Stimulated activated naive CD8-positive, alpha-beta T cell treated with anti-CD3 and anti-CD28 coated beads, Interleukin-15, Interleukin-2, amounts not matched to agents 100 ng/mL and 50 ng/mL, for 24 hours (primary cell): Measurements from ENCODE around the gene SIGLEC8.
"Not testable (repeated sequence)": the region's sequence is repeated elsewhere in the genome, so short reads cannot be mapped to it uniquely, and the experiment has no call there.

Experiments used
- H3K27ac Mint-ChIP-seq: one replicate; pipeline ENCODE4 v1.8.0; 2021; ENCODE audit warnings: mild to moderate bottlenecking, mixed read lengths
- H3K27me3 Mint-ChIP-seq: one replicate; pipeline ENCODE4 v1.8.0; 2021; ENCODE audit warnings: mixed read lengths
- H3K36me3 Mint-ChIP-seq: one replicate; pipeline ENCODE4 v1.8.0; 2021; ENCODE audit warnings: low read depth, mixed read lengths
- H3K4me1 Mint-ChIP-seq: one replicate; pipeline ENCODE4 v1.8.0; 2021; ENCODE audit warnings: low read depth, mixed read lengths
- H3K4me3 Mint-ChIP-seq: one replicate; pipeline ENCODE4 v1.8.0; 2021; ENCODE audit warnings: mild to moderate bottlenecking, mixed read lengths
- H3K9me3 Mint-ChIP-seq: one replicate; pipeline ENCODE4 v1.8.0; 2021; ENCODE audit warnings: mixed read lengths

SIGLEC8 gene

GRCh38 chr19:51458051-51458645 is at the start of gene SIGLEC8:
Gene SIGLEC8 (minus strand): TSS chr19:51458454. CDS start chr19:51458387, 67 bp downstream.
- Mint-ChIP-seq H3K4me3 (no peak within 1 kb of the TSS), H3K4me1 (peaks cover 8% of the 10 kb centered on the region), H3K27ac (no peak within 1 kb of the TSS), H3K36me3 (no peaks in the 10 kb centered on the region), H3K9me3 (no peaks in the 10 kb centered on the region), H3K27me3 (peaks cover 13% of the 10 kb centered on the region)

- peaks cover 31% of the 10 kb centered on the region for H3K4me1 Mint-ChIP-seq
- no peak overlapping the region for H3K4me3 Mint-ChIP-seq
- peaks cover 8% of the 10 kb centered on the region for H3K9me3 Mint-ChIP-seq
- H3K27me3 Mint-ChIP-seq: peaks cover 18% of the 10 kb centered on the region
- no peaks in the 10 kb centered on the region for H3K36me3 Mint-ChIP-seq
- H3K27ac Mint-ChIP-seq: no peak overlapping the region
Observed at GRCh38 chr19:51507640-51508058, 49.4 kb upstream of the SIGLEC8 start.

GRCh38 chr19:51507192-51507591 is 48.9 kb upstream of the SIGLEC8 start:
- Mint-ChIP-seq H3K4me3 (no peak overlapping the region), H3K27me3 (peaks cover 13% of the 10 kb centered on the region), H3K9me3 (peaks cover 8% of the 10 kb centered on the region), H3K27ac (no peak overlapping the region), H3K4me1 (peaks cover 33% of the 10 kb centered on the region), H3K36me3 (no peaks in the 10 kb centered on the region)

- H3K36me3 Mint-ChIP-seq: no peaks in the 10 kb centered on the region
- peaks cover 8% of the 10 kb centered on the region for H3K9me3 Mint-ChIP-seq
- H3K27ac Mint-ChIP-seq: no peak overlapping the region
- H3K4me3 Mint-ChIP-seq: no peak overlapping the region
- peaks cover 3% of the 10 kb centered on the region for H3K27me3 Mint-ChIP-seq
- H3K4me1 Mint-ChIP-seq: peaks cover 37% of the 10 kb centered on the region
Observed at GRCh38 chr19:51505904-51506303, 47.6 kb upstream of the SIGLEC8 start.

- Mint-ChIP-seq H3K4me3 (no peak overlapping the region), H3K27ac (no peak overlapping the region), H3K9me3 (peaks cover 8% of the 10 kb centered on the region), H3K4me1 (peaks cover 34% of the 10 kb centered on the region), H3K36me3 (no peaks in the 10 kb centered on the region), H3K27me3 (no peaks in the 10 kb centered on the region)
Observed at GRCh38 chr19:51503896-51504295, 45.6 kb upstream of the SIGLEC8 start.

- no peak overlapping the region for H3K4me3 Mint-ChIP-seq
- peaks cover 8% of the 10 kb centered on the region for H3K9me3 Mint-ChIP-seq
- H3K27ac Mint-ChIP-seq: no peak overlapping the region
Observed at GRCh38 chr19:51503286-51503817, 45.1 kb upstream of the SIGLEC8 start.

GRCh38 chr19:51501594-51502263 is 43.5 kb upstream of the SIGLEC8 start, which contains the start of gene SIGLEC12:
Gene SIGLEC12 (minus strand): TSS chr19:51501800. CDS start chr19:51501733, 67 bp downstream.
- H3K9me3 Mint-ChIP-seq: peaks cover 8% of the 10 kb centered on the region
- peak within 1 kb of the TSS; percentile 82 for H3K27ac Mint-ChIP-seq
- peak within 1 kb of the TSS; percentile 70 for H3K4me3 Mint-ChIP-seq
- H3K36me3 Mint-ChIP-seq: no peaks in the 10 kb centered on the region
- peaks cover 34% of the 10 kb centered on the region for H3K4me1 Mint-ChIP-seq
- H3K27me3 Mint-ChIP-seq: no peaks in the 10 kb centered on the region

More at GRCh38 chr19:51503286-51503817, 45.1 kb upstream of the SIGLEC8 start:
- Mint-ChIP-seq H3K4me1 (peaks cover 34% of the 10 kb centered on the region), H3K27me3 (no peaks in the 10 kb centered on the region), H3K36me3 (no peaks in the 10 kb centered on the region)

- Mint-ChIP-seq H3K27ac (peak overlapping the region; percentile 82), H3K4me1 (peaks cover 30% of the 10 kb centered on the region), H3K4me3 (peak overlapping the region; percentile 70)
- H3K27me3 Mint-ChIP-seq, H3K9me3 Mint-ChIP-seq, H3K36me3 Mint-ChIP-seq: not testable (repeated sequence)
Observed at GRCh38 chr19:51500931-51501330, 42.7 kb upstream of the SIGLEC8 start.

GRCh38 chr19:51497666-51498065 is 39.4 kb upstream of the SIGLEC8 start:
- Mint-ChIP-seq H3K27me3 (peaks cover 17% of the 10 kb centered on the region), H3K4me3 (no peak overlapping the region), H3K4me1 (peaks cover 31% of the 10 kb centered on the region), H3K36me3 (peaks cover 5% of the 10 kb centered on the region), H3K9me3 (peaks cover 11% of the 10 kb centered on the region), H3K27ac (no peak overlapping the region)

GRCh38 chr19:51493776-51494175 is 35.5 kb upstream of the SIGLEC8 start:
- H3K27me3 Mint-ChIP-seq: peaks cover 20% of the 10 kb centered on the region
- peaks cover 5% of the 10 kb centered on the region for H3K36me3 Mint-ChIP-seq
- peaks cover 11% of the 10 kb centered on the region for H3K9me3 Mint-ChIP-seq
- no peak overlapping the region for H3K27ac Mint-ChIP-seq
- peaks cover 33% of the 10 kb centered on the region for H3K4me1 Mint-ChIP-seq
- no peak overlapping the region for H3K4me3 Mint-ChIP-seq

GRCh38 chr19:51491586-51491985 is 33.3 kb upstream of the SIGLEC8 start:
- no peak overlapping the region for H3K4me3 Mint-ChIP-seq
- H3K36me3 Mint-ChIP-seq: peaks cover 5% of the 10 kb centered on the region
- no peak overlapping the region for H3K27ac Mint-ChIP-seq
- peaks cover 15% of the 10 kb centered on the region for H3K9me3 Mint-ChIP-seq
- H3K27me3 Mint-ChIP-seq: peaks cover 20% of the 10 kb centered on the region
- peaks cover 45% of the 10 kb centered on the region for H3K4me1 Mint-ChIP-seq

- no peak overlapping the region for H3K27ac Mint-ChIP-seq
- no peak overlapping the region for H3K4me3 Mint-ChIP-seq
- peaks cover 25% of the 10 kb centered on the region for H3K27me3 Mint-ChIP-seq
- H3K36me3 Mint-ChIP-seq: peaks cover 5% of the 10 kb centered on the region
- H3K4me1 Mint-ChIP-seq: peaks cover 48% of the 10 kb centered on the region
- peaks cover 19% of the 10 kb centered on the region for H3K9me3 Mint-ChIP-seq
Observed at GRCh38 chr19:51490676-51491075, 32.4 kb upstream of the SIGLEC8 start.

- Mint-ChIP-seq H3K36me3 (no peaks in the 10 kb centered on the region), H3K27ac (peak overlapping the region; percentile 89), H3K4me3 (peak overlapping the region; percentile 61), H3K4me1 (peaks cover 45% of the 10 kb centered on the region), H3K9me3 (peaks cover 19% of the 10 kb centered on the region), H3K27me3 (peaks cover 27% of the 10 kb centered on the region)
Observed at GRCh38 chr19:51489113-51489512, 30.9 kb upstream of the SIGLEC8 start.

GRCh38 chr19:51488491-51488890 is 30.2 kb upstream of the SIGLEC8 start:
- Mint-ChIP-seq H3K9me3 (peaks cover 14% of the 10 kb centered on the region), H3K27me3 (peaks cover 28% of the 10 kb centered on the region), H3K27ac (peak overlapping the region; percentile 74), H3K4me3 (no peak overlapping the region), H3K36me3 (no peaks in the 10 kb centered on the region), H3K4me1 (peaks cover 39% of the 10 kb centered on the region)

- no peak overlapping the region for H3K4me3 Mint-ChIP-seq
- H3K27ac Mint-ChIP-seq: no peak overlapping the region
- H3K9me3 Mint-ChIP-seq: peaks cover 7% of the 10 kb centered on the region
- H3K4me1 Mint-ChIP-seq: peaks cover 31% of the 10 kb centered on the region
- H3K36me3 Mint-ChIP-seq: no peaks in the 10 kb centered on the region
- H3K27me3 Mint-ChIP-seq: peaks cover 28% of the 10 kb centered on the region
Observed at GRCh38 chr19:51485960-51486660, 27.9 kb upstream of the SIGLEC8 start.
